ENCODE data around the gene SLC1A5.

Gene SLC1A5

DNA sequence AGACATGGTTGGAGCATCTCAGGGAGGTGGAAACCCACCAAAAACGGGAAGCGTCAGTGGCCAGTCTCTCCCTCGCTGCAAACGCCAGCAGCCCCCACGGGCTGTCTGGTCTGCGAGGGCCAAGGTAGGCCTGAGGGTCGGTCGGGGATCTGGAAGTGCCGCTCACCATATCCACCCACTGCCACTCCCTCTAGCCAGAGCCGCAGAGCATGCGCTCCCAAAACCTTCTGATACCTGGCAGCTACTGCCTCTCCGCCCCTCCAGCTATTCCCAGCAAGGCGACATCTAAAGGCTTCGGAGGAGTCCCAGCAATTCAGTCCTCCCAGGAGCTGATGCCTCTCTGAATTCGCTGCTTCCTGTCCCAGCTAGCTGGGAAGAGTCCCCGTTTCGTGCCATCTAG lies 46.9 kb downstream of the SLC1A5 start:
- DNase-seq, result no peak

DNA sequence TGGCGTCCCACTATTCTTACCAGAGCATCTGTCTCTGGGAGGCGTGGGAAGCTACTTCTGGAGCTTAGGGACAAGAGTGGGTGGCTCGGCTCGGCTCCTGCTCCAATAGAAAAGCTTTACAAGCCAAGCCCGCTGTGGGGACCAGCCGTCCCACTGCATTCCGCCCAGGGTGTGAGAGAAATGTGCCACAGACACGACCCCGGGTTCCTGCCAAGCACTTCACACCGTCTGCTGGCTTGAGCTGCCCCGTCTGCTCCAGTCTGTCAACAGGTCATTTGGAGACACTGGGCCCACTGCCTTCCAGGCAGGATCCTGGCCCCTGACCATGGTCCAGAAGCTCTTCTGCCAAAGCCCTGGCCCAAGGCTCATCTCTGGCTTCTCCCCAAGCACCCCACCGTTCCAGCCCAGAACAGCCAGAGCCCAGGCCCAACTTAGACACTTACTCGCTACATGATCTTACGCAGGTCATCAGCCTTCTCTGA lies 49.1 kb downstream of the SLC1A5 start:
- DNase-seq, result no peak

DNA sequence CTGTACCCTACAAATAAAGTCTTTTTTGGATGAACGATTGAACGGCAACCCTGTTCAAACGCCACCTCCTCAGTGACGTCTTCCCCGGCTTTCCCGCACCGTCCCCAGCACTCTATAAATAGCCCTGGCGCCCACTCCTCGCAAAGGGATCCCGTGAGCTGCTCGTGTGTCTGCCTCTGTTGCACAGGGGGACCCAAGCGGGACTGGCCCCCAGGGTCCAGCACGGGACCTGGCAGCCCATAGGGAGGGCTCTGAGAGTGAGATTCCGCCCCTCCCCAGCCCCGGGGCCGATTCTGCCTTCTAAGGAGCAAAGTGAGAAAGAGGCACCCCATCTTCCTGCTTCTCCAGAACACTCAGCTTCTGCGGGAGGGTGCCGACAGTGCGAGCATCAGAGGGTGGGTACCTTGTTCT lies 50.6 kb downstream of the SLC1A5 start:
- no peak for DNase-seq

DNA sequence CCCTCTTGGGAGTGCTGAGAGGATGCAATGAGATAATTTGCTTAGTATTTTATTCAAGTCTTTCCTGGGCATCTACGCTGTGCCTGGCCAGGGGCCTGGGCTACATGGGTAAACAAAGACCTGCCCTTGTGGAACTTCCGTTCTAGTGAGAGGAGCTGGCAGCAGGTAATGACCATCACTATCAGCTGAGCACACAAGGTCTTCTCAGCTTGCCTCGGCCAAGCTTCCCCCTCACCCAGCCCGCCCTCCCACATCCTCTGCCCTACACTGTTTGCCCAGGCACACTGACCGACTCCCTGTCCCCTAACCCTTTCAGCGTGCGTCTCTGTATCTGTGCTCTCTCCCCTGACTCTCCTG lies 51.1 kb downstream of the SLC1A5 start:
- DNase-seq, result no peak

DNA sequence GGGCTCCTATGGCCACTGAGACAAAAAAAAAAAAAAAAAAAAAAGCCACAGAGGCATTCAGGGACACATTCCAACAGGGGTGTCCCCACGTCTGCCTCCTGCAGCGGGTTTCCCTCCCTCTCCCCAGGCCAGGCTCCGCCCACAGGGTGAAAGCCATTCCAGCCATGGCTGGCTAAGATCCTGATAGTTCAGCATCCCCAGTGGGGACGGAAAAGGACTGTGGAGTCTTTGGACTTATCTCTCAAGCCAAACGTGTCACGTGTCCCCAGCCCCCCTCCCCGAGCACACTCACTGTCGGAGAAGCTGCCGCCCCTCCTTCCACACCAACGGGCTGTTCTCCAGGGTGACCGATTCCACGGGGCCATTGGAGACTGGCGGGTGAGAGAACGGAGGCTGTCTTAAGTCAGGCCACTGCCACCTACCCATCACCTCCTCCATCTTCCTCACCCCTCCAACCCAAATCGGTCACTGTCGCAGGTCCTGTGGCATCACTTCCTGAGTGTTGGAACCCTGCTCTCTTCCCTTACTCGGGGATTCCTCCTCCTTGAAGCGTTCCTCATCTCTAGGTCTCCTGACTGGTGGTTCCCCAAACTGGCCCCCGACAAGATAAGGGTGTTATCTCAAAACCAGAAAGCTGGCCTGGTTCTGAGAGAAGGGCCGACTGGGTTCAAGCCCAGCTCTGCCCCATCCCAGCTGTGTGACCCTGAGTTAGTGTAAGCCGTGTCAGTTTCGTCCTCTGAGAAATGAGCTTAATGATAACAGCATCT lies 51.7 kb downstream of the SLC1A5 start:
- DNase-seq, result no peak

DNA sequence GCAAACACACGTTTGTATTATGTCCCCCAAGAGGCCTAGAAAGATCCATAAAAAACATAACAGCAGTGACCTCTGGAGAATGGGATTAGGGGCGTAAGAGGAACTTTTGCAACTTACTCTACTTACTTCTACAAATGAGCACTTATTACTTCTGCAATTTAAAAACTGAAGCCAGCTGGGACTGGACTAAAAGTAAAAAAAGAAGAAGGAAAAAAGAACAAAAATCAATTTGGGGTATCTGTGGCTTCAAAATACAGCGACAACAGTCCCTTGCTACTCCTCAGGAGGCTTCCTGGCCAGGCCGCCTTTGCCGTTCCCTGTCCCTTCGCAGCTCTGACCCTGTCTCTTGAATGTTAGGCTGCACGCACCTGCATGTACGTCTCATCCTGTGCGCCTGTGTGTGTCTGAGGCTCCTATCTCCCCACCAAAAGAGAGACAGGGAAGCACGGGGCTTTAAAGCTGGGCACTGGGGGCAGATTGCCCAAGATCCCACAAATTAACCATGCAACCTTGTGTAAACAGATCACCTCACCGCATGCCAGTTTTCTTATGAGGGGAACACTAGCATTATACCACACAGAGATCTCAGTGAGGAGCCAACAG lies 54.6 kb downstream of the SLC1A5 start:
- DNase-seq, result no peak

DNA sequence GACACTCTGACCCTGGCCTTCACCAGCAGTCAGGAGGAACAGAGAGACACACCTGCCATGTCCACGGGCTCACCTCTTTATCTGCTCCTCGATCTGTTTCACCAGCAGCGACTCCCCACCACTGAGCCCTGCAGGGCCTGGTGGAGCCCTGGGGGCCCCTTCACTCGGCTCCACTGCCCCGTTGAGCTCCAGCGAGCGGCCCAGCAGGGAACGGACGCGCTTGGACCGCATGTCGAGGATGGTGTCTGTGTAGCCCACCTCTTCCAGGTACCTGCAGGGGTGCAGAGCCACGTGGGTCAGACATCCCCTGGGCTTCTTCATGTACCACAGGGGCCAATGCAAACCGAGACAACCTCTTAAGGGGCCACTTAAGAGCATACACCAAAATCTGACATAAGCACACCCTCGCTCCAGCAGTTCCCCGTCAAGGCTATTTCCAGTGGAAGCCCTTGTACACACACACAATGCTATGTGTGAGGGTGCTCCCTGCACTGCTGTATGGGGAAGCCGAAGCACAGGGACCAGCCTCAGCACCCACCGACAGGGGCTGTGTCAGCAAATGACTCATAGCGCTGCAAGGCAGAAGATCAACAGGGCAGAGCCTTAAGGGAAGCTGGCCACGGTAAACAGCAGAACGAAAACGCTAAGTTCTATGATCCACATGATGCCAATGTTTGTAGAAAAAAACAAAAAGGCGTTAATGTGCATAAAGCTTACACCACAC lies 55.3 kb downstream of the SLC1A5 start:
- no peak for DNase-seq

DNA sequence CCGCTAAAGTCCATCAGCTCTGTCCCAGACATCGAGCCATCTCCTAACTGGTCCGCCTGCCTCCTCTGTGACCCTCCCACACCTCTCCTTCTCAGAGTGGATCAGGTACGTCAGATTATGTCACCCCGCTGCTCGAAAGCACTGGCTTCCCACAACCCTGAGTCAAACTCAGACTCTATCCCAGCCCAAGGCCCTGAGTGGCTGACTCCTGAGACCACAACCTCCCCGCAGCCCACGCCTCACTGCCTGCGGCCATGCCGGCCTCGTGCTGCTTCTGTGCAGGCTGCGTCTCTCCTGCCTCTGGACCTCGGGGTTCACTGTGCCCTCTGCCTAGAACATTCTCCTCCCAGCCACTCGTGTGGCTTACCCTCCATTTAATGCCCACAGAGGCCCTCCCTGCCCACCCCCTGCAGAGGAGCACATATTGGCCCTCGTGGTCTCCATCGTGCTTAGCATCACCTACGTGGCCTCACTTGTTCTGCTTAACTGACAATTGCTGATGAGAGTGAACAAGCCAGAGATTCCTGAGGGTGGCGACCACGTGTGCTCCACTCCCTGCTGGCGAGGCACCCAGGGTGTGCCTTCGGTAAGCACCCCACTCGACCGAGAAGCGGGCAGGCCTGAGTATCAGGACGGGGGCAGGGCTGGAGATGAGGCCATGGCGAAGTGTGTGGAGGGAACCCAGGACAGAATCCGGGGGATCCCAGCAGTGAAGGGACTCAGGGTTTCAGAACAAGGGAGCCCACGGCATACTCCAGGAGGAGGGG lies 56.0 kb downstream of the SLC1A5 start:
- no peak for DNase-seq

DNA sequence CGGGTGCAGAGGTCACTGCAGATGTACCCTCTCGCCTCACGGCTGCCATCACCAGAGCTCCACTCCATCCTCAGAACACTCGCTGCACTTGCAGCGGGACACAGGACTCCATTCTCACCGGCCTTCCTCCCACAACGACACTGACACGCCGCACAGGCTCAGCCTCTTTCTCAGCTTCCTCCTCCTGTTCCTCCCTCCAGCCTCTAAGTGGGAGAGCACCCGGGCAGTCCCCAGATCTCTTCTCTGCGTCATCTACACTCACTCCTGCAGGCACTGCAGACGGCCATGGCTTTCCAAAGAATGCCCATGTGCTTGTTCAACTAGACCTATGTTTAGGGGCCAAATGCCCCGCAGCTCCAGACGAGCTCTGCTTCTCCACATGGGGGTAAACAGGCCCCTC lies 56.8 kb downstream of the SLC1A5 start:
- no peak for DNase-seq

DNA sequence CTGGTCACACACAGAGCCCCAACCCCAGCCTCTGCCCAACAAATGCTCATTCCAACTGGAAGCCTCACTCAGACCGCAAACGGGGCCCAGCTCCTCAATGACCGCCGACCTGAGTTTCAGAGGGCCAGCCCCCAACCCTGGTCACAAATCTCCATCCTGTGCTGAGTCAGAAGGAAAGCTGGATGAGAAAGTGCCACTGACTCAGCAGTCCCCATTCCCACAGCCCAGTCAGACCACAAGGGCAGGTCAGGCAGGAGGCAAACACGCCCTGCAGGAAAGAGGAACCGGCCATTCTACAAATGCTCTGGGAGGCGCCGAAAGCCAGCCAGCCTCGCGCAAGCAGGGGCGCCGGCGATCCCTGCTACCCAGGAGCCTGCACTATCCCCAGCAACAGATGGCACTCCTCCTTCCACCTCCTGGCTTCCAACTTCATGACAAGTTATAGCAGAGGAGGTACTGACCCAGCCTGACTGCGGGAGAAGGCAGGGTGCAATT lies 57.3 kb downstream of the SLC1A5 start:
- no peak for DNase-seq

DNA sequence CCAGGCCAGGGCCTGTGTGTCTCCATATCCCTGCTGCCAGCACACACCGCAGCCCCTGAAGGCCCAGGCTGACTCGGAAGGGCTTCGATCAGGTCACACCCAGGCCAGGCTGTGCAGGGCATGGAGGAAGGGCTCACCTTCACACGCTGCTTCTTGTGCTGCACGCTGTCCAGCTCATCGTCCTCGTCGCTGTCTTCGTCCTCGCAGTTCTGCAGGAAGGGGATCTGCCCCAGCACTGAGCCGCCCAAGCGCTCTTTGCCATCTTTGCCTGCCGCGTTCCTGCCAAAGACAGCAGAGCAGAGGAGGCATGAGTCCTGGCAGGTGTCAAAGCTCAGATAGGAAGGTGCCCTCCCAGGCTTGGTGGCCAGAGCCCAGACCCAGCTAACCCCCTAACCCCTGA lies 57.8 kb downstream of the SLC1A5 start:
- DNase-seq, result no peak

DNA sequence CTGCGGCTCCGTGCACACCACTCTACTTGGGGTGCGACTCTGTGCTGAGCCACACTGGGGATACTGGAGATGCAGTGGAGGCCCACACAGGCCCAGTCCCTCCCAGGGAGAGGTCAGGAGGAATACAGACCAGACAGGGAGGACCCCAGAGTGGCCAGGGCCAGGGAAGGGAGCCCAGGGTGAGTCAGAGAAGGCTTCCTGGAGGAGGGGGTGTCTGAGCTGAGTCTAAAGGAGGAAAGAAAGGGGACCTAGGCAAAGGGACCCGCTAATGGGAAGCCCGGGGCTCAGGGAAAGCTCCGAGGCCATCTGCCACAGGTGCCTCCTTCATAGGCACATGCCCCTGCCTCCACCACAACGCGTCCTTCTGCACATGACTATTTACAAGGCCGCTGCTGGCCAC lies 58.2 kb downstream of the SLC1A5 start:
- DNase-seq, result no peak

DNA sequence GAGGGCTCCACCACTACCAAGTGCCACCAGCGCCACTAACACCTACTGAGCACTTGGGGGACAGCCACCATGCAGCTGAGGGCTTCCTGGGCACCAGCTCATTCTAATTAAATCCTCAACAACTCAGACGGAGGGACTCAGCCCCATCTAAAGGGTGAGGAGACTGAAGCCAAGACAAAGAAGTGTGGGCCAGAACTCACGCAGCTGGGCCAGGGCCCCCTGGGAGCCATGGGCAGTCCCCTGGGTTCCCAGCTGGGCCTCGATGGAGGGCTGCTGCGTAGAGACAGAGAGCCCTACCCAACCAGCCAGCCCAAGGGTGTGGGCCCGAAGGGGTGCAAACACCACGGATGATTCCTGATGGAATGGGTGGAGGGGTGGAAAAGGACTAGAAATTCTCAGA lies 58.7 kb downstream of the SLC1A5 start:
- DNase-seq, result no peak

DNA sequence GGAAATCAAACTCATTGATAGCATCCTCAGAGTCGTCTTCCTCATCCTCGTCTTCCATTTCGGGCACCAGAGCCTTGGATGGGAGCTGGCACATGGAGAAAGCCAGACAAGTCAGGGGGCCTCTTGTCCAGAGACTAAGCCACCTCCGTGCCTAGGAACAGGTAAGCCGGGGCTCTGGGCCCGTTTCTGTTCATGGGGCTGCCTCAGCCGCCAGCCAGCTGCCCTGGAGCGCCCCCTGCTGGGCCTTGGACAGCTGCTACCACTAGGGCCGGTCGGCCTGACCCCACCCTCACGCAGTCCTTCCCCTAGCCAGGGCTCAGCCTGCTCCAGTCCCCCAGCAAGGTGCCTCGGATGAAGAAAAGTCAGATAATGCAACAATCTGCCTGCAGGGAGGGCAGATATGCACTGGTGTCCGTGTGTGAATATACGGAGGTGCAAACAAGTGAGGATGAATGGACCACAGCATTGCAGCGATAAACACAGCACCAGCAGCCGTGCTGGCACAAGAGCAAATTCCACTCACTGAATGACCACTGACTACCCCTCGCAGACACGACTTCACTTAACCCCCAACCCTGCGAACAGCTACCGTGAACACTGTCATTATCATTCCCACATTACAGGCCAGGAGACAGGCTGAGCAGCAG lies 59.6 kb downstream of the SLC1A5 start:
- DNase-seq, result peak; percentile 83

DNA sequence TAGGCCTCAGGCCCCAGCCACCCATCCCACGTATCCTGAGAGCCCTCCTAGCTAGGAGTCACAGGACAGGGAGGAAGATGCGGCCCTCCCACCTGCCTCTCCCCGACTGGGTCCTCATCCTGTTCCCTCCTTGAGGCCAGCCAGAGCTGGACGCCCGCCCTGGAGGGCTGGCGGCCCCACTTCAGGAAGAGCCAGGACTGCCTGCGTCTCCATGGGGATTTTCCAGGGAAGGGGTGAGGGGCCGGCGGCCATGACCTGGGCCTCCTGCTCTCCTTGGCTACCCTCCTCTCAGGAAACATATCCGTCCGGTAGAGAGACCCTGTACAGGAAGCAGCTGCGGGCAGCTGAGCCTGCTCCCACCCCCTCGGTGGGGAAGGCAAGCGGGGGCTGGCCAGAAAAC lies 60.2 kb downstream of the SLC1A5 start:
- DNase-seq, result no peak

DNA sequence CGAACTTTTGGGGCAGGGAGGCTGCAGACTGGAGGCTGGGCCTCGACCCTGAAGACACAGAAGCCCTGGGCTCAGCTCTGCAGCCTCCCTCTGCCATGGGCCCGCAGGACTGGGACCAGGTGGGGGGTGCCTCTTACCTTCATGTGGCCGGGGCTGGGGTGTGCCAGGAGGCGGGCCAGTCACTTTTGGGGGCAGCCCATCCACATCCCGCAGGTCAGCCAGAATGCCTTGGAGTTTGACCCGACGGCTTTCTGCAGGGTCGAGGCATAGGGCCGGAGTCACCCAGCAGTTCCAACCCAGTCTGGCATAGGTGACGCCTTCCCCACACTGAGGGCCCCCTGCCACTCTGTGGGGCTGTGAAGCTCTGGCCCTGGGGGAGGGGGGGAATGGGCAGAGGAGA lies 60.6 kb downstream of the SLC1A5 start:
- no peak for DNase-seq

DNA sequence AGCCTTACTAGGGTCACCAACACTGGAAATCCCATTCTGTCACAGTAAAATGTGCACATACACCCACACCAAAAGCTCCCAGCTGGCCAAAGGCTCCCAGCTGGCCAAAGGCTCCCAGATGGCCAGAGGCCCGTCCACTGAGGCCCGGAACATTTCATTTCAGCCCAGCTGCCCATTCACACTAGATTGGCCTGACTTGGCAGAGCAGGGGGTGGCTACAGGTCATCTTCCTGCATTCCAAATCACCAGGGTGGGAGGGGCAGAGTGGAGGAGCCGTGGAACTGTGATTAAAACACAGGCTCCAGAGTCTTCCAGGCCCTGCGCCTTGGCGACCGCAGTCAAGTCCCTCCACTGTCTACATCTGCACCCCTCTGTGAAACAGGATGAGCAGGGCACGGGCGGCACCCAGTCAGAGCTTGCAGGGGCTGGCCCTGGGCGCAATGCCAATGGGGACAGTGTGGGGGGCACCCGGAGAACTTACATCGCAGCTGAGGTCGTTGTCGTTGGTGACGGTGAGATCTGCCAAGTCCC lies 61.4 kb downstream of the SLC1A5 start:
- no peak for DNase-seq

DNA sequence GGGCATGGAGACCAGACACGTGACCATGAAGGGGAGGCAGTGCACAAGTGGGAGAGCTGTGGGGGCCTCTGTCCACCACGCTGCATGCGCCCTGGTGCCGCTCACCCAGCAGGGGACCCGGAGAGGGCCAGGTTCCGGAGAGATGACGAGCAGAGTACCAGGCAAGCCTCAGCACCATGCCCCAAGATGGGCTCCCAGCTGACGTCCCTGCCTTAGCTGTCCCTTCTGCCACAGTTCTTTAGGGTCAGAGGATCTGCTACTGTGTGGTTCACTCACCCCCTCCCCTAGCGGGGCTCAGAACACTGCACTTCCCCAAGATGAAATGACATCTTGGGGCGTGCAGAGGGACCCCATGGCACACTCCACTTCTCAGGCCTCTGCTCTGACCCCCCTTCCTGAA lies 61.8 kb downstream of the SLC1A5 start:
- no peak for DNase-seq

DNA sequence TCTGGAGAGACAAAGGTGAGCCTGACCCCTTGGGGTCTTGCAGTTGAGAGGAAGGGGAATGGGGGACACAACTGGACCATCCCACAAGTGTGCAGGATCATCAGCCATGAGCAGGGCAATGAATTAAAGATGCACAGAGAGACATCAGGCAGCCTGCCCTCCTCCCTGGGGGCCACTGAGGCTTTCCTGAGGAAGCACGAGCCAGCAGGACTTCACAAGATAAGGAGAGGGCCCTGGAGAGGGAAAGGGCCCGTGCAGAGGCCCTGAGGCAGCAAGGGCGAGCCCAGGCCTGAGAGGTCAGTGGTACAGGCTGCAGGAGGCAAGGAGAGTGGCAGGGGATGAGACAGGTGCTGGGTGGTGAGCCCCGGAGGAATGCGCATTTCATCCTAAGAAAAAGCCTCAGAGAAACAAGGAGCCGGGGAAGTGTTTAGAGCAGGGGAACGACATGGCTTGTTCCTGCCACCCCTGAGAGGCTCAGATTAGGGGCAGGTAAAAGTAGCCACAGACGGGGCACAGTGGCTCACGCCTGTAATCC lies 62.5 kb downstream of the SLC1A5 start:
- no peak for DNase-seq

DNA sequence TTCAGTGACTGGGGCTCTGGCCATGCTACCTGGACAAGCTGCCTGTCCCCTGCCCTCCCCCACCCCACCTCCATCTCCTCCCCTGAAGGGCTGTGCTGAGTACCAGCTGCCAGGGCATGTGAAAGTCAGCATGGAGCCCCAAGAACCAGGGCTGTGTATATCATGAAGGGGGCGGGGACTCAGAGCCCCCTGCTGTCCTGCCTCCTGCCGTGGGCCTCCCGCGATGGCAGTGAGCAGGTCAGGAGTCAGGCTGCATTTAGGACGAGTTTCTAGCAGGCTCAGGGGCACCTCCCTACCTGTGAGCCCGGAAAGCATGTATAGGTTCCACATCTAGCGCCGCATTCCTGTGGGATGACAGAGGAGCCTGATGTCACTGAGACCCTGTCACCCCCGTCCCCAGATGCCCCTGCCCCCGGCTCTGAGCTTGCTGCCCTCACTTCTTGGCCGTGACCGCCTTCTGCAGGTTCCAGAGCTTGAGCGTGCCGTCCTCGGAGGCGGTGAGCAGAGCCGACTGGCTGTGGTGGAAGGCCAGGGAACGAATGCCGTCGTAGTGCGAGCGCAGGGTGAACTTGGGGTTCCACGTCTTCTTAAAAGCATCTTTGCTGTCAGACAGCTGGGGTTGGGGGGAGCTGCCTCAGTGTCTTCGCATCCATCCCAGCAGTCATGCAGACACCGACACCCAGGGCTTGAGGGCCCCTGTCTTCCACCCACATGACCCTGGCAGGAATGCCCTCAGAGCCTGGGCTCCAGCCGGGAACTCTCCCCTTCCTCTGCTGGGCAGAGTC lies 63.2 kb downstream of the SLC1A5 start:
- no peak for DNase-seq

Measured in activated gamma-delta T cell treated with Interleukin-2 at 50 U/mL for 16 hours (primary cell).